Prostate gland (tissue), 2 donors: ENCODE data around the gene MRPS27.

Experiments
- CTCF ChIP-seq, 4 experiments: fragments of 200-600 bp in 2 of 4; fragments of 450-650 bp in 2 of 4; sonication (generic) in 2 of 4; IDR thresholded peaks; 1 replicate in 3 of 4; 2 replicates in 1 of 4; pipeline ENCODE4 v1.5.1; 2016 to 2019; ENCODE audit warnings: antibody characterized with exemption in 4 of 4, mild to moderate bottlenecking in 2 of 4, moderate library complexity in 2 of 4
- POLR2A ChIP-seq: fragments of 450-650 bp; IDR thresholded peaks from one replicate; pipeline ENCODE4 v1.6.1; 2016; ENCODE audit warnings: antibody characterized with exemption, mild to moderate bottlenecking
- POLR2AphosphoS5 ChIP-seq: sonication (generic); formaldehyde crosslinking; IDR thresholded peaks from one replicate; pipeline ENCODE4 v1.6.1; 2017; ENCODE audit warnings: antibody characterized with exemption

GRCh38 chr5:72231991-72232703 is 87.9 kb downstream of the MRPS27 start:
- no peak for TF ChIP-seq CTCF (IDR thresholded peaks at IDR 0.05)
- TF ChIP-seq POLR2AphosphoS5, result peak; percentile 61
- TF ChIP-seq POLR2A, result no peak
